HG03354 (cell line): Measurements from ENCODE around the gene ZNF398.
"Not testable (repeated sequence)": the region's sequence is repeated elsewhere in the genome, so short reads cannot be mapped to it uniquely, and the experiment has no call there.

Source experiments
- ATAC-seq: cut with Tn5 transposase; IDR thresholded peaks from one replicate; pipeline ENCODE4 v1.9.1; 2021; ENCODE audit warnings: mild to moderate bottlenecking; ENCODE audit not compliant: unreplicated experiment, poor library complexity, severe bottlenecking

The ZNF398 gene, protein sequence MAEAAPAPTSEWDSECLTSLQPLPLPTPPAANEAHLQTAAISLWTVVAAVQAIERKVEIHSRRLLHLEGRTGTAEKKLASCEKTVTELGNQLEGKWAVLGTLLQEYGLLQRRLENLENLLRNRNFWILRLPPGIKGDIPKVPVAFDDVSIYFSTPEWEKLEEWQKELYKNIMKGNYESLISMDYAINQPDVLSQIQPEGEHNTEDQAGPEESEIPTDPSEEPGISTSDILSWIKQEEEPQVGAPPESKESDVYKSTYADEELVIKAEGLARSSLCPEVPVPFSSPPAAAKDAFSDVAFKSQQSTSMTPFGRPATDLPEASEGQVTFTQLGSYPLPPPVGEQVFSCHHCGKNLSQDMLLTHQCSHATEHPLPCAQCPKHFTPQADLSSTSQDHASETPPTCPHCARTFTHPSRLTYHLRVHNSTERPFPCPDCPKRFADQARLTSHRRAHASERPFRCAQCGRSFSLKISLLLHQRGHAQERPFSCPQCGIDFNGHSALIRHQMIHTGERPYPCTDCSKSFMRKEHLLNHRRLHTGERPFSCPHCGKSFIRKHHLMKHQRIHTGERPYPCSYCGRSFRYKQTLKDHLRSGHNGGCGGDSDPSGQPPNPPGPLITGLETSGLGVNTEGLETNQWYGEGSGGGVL

DNA sequence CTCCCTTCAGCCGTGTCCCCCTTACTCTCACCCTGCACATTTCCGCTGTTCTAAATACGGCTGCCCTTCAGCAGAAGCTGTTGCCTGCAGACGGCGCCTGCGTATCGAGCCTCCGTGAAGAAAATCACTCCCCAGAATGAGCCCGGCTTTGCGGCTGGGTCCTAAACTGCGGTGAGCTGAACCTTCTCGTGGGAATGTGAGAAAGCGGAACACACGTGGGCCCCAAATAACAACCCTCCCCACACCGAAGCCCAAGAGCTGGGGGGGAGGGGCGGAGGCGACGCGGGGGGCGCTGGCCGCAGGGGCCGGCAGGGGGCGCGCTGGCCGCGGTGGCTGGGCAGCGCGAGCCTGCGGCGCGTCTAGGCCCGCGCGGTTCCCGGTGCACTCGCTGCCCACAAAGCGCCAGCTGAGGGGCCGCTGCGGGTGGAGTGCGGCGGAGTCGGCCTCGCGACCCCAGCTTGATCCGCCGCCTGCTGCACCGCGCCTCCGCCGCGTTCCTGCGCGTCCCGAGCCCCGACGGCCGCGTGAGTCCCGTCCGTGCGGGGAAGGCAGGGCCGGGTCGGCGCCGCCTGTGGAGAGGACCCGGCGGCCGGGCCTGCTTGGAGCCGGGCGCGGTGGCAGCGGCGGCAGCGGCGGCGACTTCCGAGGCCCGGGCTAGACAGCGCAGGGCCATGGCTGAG is at the start of gene ZNF398:
ZNF398 (plus strand) TSS at position 382 of the 680 bp plus-strand sequence; CDS start at position 672, 290 bp downstream.
- ATAC-seq, result peak; percentile 75

DNA sequence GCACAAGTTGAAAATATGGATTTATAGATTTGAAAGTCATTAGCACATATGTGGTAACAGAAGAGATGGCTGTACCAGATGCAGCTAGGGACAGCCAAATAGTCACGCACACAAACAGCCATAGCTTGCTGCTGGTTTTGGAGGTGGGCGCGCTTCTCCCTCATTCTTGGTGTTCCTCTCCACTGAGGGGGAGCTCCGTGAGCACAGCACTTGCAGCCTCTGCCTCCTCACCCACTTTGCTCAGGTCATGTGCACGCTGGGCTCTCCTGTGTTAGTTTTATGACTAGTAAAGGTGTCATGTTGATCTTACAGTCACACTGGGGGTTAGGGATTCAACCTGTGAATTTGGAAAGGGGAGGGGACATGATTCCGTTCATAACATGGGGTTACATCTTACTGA is 48.2 kb upstream of the ZNF398 start:
- no peak for ATAC-seq

DNA sequence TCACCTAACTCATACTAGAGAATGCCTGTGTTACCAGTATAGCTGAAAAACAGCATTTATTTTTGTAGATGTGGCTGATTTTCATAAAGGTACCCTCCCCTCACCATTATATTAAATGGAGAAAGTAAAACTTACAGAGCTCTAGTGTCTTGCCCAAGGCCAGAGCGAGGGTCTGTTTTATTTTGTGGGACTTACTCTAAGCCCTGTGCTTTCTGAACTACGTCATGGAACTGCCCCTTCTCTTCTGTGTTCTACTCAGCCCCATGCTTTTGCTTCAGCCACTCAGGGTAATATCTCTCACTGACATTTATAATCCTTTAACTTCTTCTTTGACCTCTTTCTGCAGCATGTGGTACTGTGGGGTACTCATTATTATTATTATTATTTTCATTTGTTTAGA is 46.4 kb upstream of the ZNF398 start:
- ATAC-seq, result no peak

DNA sequence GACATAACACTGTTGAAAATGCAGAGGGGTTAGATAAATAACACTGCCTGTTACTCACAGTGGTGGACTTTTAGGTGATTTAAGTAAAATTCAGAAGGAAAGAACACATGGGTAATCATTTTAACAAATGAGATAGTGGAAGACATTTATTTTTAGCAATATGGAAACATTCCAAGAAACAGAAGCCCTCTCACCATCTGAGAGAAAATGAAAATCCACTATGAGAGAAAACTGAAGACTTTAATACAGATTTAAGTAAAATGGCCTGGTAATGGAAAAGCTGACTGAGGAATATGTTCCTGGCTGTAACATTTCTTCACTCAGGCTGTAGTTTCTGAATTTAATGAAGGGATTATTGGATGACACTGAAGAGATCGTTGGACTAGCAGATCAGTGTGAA is 44.6 kb upstream of the ZNF398 start:
- no peak for ATAC-seq

DNA sequence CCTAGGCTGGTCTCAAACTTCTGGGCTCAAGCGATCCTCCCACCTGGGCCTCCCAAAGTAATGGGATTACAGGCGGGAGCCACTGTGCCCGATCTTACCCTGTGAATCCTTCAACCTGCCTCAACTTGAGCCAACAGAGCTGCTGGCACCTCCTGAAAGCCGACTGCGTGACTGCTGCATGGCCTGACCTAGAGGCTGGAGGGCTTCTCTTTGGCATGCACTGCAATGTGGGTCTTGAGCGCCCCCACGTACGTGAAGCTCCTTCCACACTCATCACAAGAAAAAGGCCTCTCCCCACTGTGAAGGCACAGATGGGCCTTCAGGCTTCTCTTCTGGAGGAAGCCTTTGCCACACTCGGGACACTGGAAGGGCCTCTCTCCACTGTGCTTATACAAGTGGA is 43.8 kb upstream of the ZNF398 start:
- ATAC-seq, result no peak

DNA sequence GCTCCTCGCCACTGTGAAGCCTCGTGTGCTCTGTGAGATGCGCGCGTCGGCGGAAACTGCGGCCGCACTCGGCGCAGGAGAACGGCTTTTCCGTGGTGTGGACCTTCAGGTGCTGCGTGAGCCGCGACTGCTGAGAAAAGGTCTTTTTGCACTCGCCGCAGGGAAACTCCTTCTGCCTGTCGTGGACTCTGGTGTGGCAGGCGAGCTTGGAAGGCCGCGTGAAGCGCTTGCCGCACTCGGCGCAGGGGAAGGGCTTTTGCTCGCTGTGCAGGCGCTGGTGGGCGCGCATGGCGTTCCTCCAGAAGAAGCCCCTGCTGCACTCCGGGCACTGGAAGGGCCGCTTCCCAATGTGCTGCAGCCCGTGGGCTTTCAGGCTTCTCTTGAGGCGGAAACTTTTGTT is 43.0 kb upstream of the ZNF398 start:
- no peak for ATAC-seq

DNA sequence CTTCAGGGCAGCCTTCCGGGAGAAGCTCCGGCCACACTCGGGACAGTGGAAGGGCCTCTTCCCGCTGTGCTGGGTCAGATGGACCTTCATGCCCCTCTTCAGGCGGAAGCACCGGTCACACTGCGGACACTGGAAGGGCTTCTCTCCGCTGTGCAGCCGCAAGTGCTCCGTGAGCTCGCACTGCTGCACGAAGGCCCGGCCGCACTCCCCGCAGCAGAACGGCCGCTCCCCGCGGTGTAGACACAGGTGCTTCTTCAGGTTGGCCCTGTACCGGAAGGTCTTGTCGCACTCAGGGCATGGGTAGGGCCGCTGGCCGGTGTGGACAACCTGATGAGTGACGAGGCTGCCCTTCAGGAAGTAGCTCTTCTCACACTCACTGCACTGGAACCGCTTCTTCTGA is 42.5 kb upstream of the ZNF398 start:
- no peak for ATAC-seq

DNA sequence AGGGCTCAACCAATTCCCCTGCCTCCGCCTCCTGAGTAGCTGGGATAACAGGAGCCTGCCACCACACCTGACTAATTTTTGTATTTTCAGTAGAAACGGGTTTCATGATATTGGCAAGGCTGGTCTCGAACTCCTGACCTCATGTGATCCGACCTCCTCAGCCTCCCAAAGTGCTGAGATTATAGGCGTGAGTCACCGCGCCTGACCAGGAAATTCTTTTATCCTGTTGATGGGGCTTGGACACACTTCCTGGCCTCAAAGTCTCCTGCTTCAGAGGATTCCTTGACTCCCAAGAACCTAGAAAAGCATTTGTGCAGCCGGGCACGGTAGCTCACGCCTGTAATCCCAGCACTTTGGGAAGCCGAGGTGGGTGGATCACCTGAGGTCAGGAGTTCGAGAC is 37.3 kb upstream of the ZNF398 start:
- ATAC-seq, result no peak

DNA sequence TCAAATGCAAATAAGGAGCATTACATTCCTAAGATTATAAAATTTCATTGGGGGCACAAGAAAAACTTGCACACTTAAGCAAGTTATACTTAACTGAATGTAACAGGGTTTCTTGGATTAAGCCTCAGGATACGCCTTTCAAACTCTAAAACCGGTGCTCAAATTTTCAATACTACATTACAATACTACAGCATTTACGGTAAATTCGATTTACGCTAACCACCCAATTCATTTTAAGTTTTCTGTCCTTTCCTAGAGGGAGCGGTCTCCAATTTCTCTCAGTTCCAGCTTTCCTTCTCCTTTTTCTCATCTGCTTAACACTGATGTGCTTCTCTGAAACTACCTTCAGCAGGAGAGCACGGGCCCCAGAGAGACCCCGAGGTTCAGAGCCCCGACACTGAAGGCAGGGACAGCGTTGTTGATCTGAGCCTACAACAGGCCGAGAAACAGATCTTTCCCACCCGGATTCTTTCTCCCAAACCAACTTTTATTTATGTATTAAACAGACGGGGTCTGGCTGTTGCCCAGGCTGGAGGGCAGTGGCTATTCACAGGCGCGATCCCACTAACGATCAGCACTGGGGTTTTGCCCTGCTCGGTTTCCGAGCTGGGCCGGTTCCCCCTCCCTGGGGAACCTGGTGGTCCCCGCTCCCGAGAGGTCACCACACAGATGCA is 21.9 kb upstream of the ZNF398 start:
- no peak for ATAC-seq

DNA sequence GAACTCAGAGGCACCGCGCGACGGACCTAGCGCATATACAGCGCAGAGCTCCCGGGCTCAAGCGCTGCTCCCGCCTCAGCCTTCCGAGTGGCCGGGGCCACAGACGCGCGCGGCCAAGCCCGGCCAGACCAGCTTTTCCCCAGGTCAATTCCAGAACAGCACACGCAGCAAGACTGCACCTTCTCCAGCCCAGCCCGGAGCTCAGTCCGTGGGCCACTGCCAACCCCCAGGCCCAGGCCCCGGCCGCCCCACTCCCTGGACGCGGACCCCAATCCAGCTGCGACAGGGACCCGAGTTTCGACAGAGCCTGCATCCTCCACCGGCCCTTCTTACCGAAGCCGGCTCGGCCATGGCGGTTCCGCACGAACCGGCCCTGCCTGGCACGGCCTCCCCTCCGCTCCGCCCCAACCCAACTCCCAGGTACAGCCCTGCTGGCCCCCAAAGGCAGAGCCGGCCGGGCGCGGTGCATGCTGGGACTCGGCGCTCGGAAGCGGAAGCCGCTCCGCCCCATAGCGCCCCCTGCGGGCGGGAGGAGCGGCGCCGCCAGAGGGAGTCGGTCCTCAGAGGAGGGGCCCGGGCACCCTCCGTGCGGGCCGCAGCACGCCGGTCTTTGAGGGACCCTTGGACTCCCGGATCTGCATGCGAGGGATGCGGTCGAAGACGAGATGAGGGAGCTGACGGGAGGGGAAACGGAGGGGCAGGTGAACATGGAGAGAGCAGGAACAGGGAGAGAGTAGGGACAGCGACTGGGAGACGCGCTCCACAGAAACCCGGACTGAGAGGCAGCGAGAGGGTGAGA is 21.2 kb upstream of the ZNF398 start, which contains the start of gene ZNF425:
ZNF425 (minus strand) TSS at position 462 of the 799 bp plus-strand sequence; CDS start at position 351, 111 bp downstream.
- peak; percentile 85 for ATAC-seq

DNA sequence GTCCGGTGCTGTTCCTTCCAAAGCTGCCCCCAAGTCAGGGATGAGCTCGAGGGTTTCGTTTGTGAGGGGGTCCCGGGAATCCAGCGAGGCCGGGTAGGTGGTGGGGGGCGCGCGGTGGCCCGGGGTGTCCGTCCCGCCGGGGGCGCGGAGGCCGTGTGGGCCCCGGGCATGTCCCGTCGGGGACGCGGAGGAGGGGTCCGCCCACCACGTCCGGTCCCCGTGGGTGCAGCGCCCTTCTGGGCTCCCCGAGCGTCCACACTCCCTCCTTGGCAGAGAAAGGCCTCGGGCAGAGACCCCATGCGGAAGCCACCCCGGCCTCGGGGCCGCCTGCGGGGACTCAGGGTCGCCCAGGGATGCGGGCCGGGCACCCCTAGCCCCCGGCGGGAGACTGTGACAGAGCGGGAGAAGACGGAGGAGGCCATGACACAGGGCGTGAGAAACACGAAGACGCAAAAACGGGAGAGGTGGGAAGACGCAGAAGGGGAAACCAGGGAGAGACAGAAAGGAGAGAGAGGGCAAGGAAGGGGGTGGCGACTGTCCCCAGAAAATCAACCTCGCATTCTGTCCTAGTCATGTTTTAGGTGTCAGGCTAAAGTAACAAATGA is 20.5 kb upstream of the ZNF398 start:
- peak; percentile 60 for ATAC-seq

DNA sequence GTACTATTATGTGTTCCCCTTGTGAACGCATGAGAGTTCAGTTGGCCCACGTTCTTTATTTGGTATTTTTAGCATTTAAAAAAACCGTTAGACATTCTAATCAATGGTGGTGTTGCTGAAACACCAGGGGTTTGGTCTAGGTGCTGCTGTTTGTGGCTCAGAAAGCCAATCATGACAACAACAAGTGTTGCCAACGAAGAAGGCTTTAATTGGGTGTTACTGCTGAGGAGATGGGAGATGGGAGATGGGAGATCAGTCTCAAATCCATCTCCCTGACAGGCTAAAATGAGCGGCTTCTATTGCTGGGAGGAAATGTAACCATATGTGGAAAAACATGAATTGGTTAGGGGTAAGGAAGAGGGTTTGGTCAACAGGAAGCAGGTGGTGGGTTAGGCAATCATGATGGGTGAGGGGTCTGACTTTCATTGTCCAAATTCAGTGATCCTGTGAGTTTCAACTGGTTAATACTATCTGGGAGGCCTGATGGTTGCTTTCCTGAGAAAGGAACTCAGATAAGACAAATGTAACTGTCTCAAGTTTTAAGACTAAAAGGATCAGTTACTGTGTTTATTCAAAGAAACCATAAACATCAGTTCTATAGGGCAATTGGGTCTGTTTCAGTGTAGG is 16.6 kb upstream of the ZNF398 start:
- ATAC-seq, result no peak

DNA sequence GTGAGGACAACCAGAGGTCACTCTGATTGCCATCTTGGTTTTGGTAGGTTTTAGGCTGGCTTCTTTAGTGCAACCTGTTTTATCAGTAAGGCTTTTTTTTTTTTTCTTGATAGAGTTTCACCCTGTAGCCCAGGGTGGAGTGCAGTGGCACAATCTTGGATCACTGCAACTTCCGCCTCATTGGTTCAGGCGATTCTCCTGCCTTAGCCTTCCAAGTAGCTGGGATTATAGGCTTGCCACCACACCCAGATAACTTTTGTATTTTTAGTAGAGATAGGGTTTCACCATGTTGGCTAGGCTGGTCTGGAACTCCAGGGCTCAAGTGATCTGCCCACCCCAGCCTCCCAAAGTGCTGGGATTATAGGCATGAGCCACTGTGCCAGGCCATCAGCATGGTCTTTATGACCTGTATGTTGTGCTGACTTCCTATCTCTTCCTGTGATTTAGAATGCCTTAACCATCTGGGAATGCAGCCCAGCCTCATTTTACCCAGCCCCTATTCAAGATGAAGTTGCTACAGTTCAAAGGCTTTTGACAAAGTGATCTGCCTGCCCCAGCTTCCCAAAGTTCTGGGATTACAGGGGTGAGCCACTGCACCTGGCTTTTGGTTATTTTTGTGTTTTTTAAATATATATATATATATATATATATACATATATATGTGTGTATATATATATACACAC is 14.1 kb upstream of the ZNF398 start:
- no peak for ATAC-seq

DNA sequence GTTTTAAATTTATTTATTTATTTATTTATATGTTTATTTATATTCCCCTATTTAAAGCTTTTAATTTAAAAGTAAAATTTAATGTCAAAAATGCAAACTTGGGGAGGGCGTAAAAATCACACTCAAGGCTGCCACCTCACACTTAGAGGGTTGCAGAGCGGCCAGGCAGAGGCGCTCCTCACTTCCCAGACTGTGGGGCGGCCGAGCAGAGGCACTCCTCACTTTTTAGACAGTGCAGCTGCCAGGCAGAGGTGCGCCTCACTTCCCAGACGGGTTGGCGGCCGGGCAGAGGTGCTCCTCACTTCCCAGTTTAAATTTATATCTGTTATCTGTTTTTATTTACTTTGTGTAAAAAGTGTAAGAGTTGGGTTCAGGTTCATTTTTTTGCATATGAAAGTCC is 11.1 kb upstream of the ZNF398 start:
- ATAC-seq, result no peak

DNA sequence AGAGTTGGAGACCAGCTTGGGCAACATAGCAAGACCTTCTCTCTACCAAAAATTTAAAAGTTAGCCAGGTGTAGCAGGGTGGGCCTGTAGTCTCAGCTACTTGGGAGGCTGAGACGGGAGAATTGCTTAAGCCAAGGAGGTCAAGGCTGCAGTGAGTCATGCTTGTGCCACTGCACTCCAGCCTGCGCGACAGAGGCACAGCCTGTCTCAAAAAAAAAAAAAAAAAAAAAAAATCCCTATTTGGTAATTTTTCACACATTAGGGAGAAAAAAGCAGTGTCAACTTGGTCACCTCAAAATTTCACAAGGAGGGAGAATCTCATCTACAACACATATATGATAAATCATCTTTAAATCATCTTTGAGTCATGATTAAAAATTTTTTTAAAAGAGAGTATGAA is 6.4 kb upstream of the ZNF398 start:
- no peak for ATAC-seq

DNA sequence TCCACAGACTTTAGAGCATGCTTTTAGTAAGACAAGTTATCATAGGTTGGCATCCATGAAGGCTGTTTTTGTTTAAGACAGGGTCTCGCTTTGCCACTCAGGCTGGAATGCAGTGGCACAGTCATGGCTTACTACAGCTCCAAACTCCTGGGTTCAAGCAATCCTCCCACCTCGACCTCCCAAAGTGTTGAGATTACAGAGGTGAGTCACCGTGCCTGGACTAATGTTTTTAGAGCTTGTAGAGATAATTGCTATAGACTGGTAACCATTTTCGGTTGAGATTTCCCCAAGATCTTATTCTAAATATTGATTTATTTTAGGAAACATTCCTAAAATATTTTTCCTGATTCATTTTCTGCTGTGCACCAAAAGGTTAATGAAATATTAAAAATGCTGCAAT is 5.4 kb upstream of the ZNF398 start:
- ATAC-seq, result no peak

DNA sequence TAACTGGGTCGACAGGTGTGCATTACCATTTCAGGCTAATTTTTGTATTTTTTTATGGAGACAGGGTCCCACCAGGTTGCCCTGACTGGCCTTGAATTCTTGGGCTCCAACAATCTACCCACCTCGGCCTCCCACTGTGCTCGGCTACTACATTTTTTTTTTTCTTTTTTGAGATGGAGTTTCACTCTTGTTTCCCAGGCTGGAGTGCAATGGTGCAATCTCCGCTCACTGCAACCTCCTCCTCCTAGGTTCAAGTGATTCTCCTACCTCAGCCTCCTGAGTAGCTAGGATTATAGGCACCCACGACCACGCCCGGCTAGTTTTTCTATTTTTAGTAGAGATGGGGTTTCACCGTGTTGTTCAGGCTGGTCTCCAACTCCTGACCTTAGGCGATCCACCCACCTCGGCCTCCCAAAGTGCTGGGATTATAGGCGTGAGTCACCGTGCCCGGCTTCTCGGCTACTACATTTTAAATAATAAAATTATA is 2.8 kb upstream of the ZNF398 start:
- not testable (repeated sequence) for ATAC-seq
